Keratinocyte (primary cell): ENCODE data around the gene ZNF219.

Experiments used
- CTCF ChIP-seq, 3 experiments: IDR thresholded peaks in 1 of 3; conservative IDR thresholded peaks in 1 of 3; optimal IDR thresholded peaks in 1 of 3; 2 replicates in 2 of 3; 3 replicates in 1 of 3; pipeline versions ENCODE3 to v1.5.1; 2011; ENCODE audit warnings: low read length in 3 of 3, mild to moderate bottlenecking in 3 of 3, moderate library complexity in 2 of 3, control low read depth in 1 of 3, inconsistent platforms in 1 of 3; ENCODE audit not compliant: insufficient read depth in 2 of 3; ENCODE audit errors: extremely low read depth in 1 of 3
- EZH2 ChIP-seq: IDR thresholded peaks from one replicate; pipeline ENCODE4 v1.6.1; 2012; ENCODE audit warnings: inconsistent platforms, mild to moderate bottlenecking, low read length, moderate library complexity

- no peak for TF ChIP-seq CTCF (optimal IDR thresholded peaks at IDR 0.05 in 1 of 3, IDR thresholded peaks at IDR 0.05 in 1 of 3, conservative IDR thresholded peaks at IDR 0.05 in 1 of 3; ENCODE audit: extremely low read depth in 1 of 3, insufficient read depth in 2 of 3, low read length in 3 of 3)
- TF ChIP-seq EZH2, result no peak
Observed at GRCh38 chr14:21086908-21087293, 11.6 kb downstream of the ZNF219 start.
